Measurements from ENCODE around the gene SLC30A3. TPM values are rescaled to one million over a fixed set of nuclear protein-coding genes. Genes with fewer than 3 reads are reported as not detected.
A peak's percentile ranks its signal among the peaks of the same experiment; 100 is the strongest.

The SLC30A3 gene
- total RNA-seq, 1 experiment from 2014 or later: 45.6 TPM

DNA sequence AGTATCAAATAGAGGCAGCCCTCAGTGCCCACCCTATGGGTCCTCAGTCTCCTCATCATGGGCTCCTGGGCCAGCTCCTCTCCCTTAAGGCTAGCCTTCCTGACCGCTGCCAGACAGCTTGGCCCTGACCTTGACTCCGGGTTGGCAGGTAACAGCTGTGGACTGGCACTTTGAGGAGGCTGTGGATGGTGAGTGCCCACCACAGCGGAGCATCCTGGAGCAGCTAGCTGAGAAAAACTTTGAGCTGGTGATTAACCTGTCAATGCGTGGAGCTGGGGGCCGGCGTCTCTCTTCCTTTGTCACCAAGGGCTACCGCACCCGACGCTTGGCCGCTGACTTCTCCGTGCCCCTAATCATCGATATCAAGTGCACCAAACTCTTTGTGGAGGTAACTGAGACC, 26.7 kb downstream of the SLC30A3 start:
- Histone ChIP-seq H3K27me3 (replicated peaks; ENCODE audit: insufficient read depth, low read depth, low read length, poor library complexity) (no peaks in the 10 kb centered on the region), H3K4me3 (ENCODE audit: low read depth, low read length, poor library complexity, severe bottlenecking) (no peak overlapping the region), H3K36me3 (ENCODE audit: insufficient read depth, low read length, poor library complexity, severe bottlenecking) (peaks cover 100% of the 10 kb centered on the region), H3K9me3 (ENCODE audit: low read depth, low read length, poor library complexity, severe bottlenecking) (no peaks in the 10 kb centered on the region), H3K4me1 (ENCODE audit: insufficient read depth, low read length, poor library complexity, severe bottlenecking) (no peaks in the 10 kb centered on the region), H3K27ac (ENCODE audit: low read depth, low read length, poor library complexity, severe bottlenecking) (no peak overlapping the region)
- DNase-seq (ENCODE audit: low spot score): no peak
- no peak for TF ChIP-seq CTCF (conservative IDR thresholded peaks at IDR 0.05; ENCODE audit: low read depth, low read length)
- TF ChIP-seq EZH2 (IDR thresholded peaks at IDR 0.05; ENCODE audit: borderline replicate concordance, low read depth, low read length, poor library complexity, severe bottlenecking): no peak
- CTCF ChIA-PET: no interaction called here
- BruUV-seq (replicated peaks): no TSS peak
- intact Hi-C loops (cut with micrococcal nuclease; ENCODE audit: unreplicated experiment): no loop called here
- POLR2A ChIA-PET (ENCODE audit: low non-redundant PET): interaction anchor here (0.5 kb wide), 1 partner anchor 1095 kb away, joined by 4 read pairs; no protein-coding TSS in a partner anchor

GRCh38 chr2:27233341-27233740, 29.5 kb downstream of the SLC30A3 start:
- ChIA-PET POLR2A (ENCODE audit: low non-redundant PET) (interaction anchor here (0.6 kb wide), 1 partner anchor 29 kb away, joined by 3 read pairs; the partner anchor contains the start of gene SLC30A3), CTCF (interaction anchor here (0.6 kb wide), 1 partner anchor 70 kb away, joined by 5 read pairs; no protein-coding TSS in a partner anchor)
- H3K27ac ChIP-seq (ENCODE audit: low read depth, low read length, poor library complexity, severe bottlenecking): no peak overlapping the region
- no peak for DNase-seq (ENCODE audit: low spot score)
- BruUV-seq (replicated peaks): TSS peak; percentile 30
- H3K27me3 ChIP-seq (replicated peaks; ENCODE audit: insufficient read depth, low read depth, low read length, poor library complexity): no peaks in the 10 kb centered on the region
- no peak for TF ChIP-seq CTCF (conservative IDR thresholded peaks at IDR 0.05; ENCODE audit: low read depth, low read length)
- no peak for TF ChIP-seq EZH2 (IDR thresholded peaks at IDR 0.05; ENCODE audit: borderline replicate concordance, low read depth, low read length, poor library complexity, severe bottlenecking)
- no peaks in the 10 kb centered on the region for H3K4me1 ChIP-seq (ENCODE audit: insufficient read depth, low read length, poor library complexity, severe bottlenecking)
- H3K9me3 ChIP-seq (ENCODE audit: low read depth, low read length, poor library complexity, severe bottlenecking): no peaks in the 10 kb centered on the region
- H3K4me3 ChIP-seq (ENCODE audit: low read depth, low read length, poor library complexity, severe bottlenecking): no peak overlapping the region
- intact Hi-C loops (cut with micrococcal nuclease; ENCODE audit: unreplicated experiment): no loop called here
- peaks cover 99% of the 10 kb centered on the region for H3K36me3 ChIP-seq (ENCODE audit: insufficient read depth, low read length, poor library complexity, severe bottlenecking)

DNA sequence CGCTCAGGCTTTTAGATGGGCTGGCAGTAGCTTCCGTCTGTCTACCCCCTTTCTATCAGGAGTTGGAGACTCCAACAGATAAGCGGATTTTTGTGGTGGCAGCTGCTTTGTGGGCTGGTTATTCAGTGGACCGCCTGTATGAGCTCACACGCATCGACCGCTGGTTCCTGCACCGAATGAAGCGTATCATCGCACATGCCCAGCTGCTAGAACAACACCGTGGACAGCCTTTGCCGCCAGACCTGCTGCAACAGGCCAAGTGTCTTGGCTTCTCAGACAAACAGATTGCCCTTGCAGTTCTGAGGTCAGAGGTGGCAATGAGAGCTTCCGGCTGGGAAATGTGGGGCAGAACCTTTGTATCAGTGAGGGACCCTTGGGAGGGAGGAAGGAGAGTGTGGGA, 30.9 kb downstream of the SLC30A3 start:
- Histone ChIP-seq H3K36me3 (ENCODE audit: insufficient read depth, low read length, poor library complexity, severe bottlenecking) (peaks cover 99% of the 10 kb centered on the region), H3K4me1 (ENCODE audit: insufficient read depth, low read length, poor library complexity, severe bottlenecking) (no peaks in the 10 kb centered on the region), H3K4me3 (ENCODE audit: low read depth, low read length, poor library complexity, severe bottlenecking) (no peak overlapping the region), H3K27me3 (replicated peaks; ENCODE audit: insufficient read depth, low read depth, low read length, poor library complexity) (no peaks in the 10 kb centered on the region), H3K9me3 (ENCODE audit: low read depth, low read length, poor library complexity, severe bottlenecking) (no peaks in the 10 kb centered on the region), H3K27ac (ENCODE audit: low read depth, low read length, poor library complexity, severe bottlenecking) (no peak overlapping the region)
- no peak for TF ChIP-seq CTCF (conservative IDR thresholded peaks at IDR 0.05; ENCODE audit: low read depth, low read length)
- TF ChIP-seq EZH2 (IDR thresholded peaks at IDR 0.05; ENCODE audit: borderline replicate concordance, low read depth, low read length, poor library complexity, severe bottlenecking): no peak
- ChIA-PET CTCF (no interaction called here), POLR2A (ENCODE audit: low non-redundant PET) (no interaction called here)
- intact Hi-C loops (cut with micrococcal nuclease; ENCODE audit: unreplicated experiment): no loop called here
- no peak for DNase-seq (ENCODE audit: low spot score)
- BruUV-seq (replicated peaks): no TSS peak

Measured in A673 (cell line).